ENCODE results near the gene LRRC58. TPM values are rescaled to one million over a fixed set of nuclear protein-coding genes. Genes with fewer than 3 reads are reported as not detected.
A peak's percentile ranks its signal among the peaks of the same experiment; 100 is the strongest.

LRRC58 gene
- total RNA-seq, 1 donor from 2014 or later: 28.0 TPM

DNA sequence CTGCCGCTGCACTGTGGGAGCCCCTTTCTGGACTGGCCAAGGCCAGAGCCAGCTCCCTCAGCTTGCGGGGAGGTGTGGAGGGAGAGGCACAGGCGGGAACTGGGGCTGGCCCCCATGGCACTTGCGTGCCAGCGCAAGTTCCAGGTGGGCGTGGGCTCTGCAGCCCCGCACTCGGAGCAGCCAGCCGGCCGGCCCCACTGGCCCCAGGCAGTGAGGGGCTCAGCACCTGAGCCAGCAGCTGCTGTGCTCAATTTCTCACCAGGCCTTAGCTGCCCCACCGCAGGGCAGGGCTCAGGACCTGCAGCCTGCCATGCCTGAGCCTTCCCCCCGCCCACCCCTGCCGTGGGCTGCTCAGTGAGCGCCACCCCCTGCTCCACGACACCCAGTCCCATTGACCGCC lies 59.5 kb downstream of the LRRC58 start:
- Mint-ChIP-seq H3K36me3 (ENCODE audit: low read depth) (peaks cover 8% of the 10 kb centered on the region), H3K27ac (ENCODE audit: unreplicated experiment) (no peak overlapping the region), H3K4me1 (ENCODE audit: low read depth) (peaks cover 2% of the 10 kb centered on the region), H3K4me3 (ENCODE audit: unreplicated experiment) (no peak overlapping the region), H3K9me3 (ENCODE audit: low read depth) (peaks cover 28% of the 10 kb centered on the region), H3K27me3 (ENCODE audit: low read depth) (no peaks in the 10 kb centered on the region)
- TF ChIP-seq, protein P1, sequence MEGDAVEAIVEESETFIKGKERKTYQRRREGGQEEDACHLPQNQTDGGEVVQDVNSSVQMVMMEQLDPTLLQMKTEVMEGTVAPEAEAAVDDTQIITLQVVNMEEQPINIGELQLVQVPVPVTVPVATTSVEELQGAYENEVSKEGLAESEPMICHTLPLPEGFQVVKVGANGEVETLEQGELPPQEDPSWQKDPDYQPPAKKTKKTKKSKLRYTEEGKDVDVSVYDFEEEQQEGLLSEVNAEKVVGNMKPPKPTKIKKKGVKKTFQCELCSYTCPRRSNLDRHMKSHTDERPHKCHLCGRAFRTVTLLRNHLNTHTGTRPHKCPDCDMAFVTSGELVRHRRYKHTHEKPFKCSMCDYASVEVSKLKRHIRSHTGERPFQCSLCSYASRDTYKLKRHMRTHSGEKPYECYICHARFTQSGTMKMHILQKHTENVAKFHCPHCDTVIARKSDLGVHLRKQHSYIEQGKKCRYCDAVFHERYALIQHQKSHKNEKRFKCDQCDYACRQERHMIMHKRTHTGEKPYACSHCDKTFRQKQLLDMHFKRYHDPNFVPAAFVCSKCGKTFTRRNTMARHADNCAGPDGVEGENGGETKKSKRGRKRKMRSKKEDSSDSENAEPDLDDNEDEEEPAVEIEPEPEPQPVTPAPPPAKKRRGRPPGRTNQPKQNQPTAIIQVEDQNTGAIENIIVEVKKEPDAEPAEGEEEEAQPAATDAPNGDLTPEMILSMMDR (IDR thresholded peaks at IDR 0.05): no peak
- no peak for DNase-seq (ENCODE audit: low spot score)

DNA sequence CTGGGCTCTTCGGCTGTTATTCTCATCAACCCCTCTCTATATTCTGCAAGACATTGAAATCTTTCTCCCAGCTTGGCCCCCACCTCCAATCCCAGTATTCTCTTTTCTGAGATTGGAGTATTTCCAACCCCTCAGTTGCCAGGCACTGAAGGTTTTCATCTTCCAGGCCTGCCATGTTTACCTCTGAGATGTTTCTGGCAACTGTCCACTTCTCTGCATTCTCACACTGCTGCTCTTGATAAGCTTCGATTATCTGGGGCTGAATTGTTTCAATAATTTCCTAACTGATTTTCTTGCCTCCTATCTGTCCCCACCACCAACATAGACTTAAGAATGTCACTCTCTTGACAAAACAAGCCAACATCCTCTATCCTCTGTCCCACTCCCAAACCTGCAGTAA lies 62.7 kb downstream of the LRRC58 start:
- Mint-ChIP-seq H3K9me3 (ENCODE audit: low read depth) (peaks cover 2% of the 10 kb centered on the region), H3K4me3 (ENCODE audit: unreplicated experiment) (no peak overlapping the region), H3K4me1 (ENCODE audit: low read depth) (peaks cover 5% of the 10 kb centered on the region), H3K27ac (ENCODE audit: unreplicated experiment) (no peak overlapping the region), H3K27me3 (ENCODE audit: low read depth) (no peaks in the 10 kb centered on the region), H3K36me3 (ENCODE audit: low read depth) (no peaks in the 10 kb centered on the region)
- DNase-seq (ENCODE audit: low spot score): no peak
- TF ChIP-seq, protein P1 (IDR thresholded peaks at IDR 0.05): no peak

DNA sequence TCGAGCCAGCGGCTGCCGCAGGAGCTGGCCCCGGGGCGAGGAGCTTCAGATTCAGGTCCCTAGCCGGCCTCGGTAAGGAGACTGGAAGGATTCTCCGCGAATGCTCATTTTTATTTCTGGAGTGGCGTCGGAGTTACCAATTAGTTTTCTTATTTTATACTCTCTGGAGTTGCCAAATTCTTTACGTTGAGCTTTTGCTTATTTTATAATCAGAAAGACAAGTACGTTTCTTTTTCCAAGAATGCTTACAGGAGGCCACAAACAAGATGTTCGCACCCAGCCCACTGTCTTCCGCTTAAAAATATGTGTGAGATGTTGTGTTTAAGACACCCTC lies 63.7 kb downstream of the LRRC58 start:
- Mint-ChIP-seq H3K4me1 (ENCODE audit: low read depth) (peaks cover 5% of the 10 kb centered on the region), H3K4me3 (ENCODE audit: unreplicated experiment) (peak overlapping the region; percentile 42), H3K36me3 (ENCODE audit: low read depth) (peaks cover 2% of the 10 kb centered on the region), H3K9me3 (ENCODE audit: low read depth) (no peaks in the 10 kb centered on the region), H3K27me3 (ENCODE audit: low read depth) (no peaks in the 10 kb centered on the region), H3K27ac (ENCODE audit: unreplicated experiment) (no peak overlapping the region)
- TF ChIP-seq, protein P1 (IDR thresholded peaks at IDR 0.05): no peak
- DNase-seq (ENCODE audit: low spot score): no peak

DNA sequence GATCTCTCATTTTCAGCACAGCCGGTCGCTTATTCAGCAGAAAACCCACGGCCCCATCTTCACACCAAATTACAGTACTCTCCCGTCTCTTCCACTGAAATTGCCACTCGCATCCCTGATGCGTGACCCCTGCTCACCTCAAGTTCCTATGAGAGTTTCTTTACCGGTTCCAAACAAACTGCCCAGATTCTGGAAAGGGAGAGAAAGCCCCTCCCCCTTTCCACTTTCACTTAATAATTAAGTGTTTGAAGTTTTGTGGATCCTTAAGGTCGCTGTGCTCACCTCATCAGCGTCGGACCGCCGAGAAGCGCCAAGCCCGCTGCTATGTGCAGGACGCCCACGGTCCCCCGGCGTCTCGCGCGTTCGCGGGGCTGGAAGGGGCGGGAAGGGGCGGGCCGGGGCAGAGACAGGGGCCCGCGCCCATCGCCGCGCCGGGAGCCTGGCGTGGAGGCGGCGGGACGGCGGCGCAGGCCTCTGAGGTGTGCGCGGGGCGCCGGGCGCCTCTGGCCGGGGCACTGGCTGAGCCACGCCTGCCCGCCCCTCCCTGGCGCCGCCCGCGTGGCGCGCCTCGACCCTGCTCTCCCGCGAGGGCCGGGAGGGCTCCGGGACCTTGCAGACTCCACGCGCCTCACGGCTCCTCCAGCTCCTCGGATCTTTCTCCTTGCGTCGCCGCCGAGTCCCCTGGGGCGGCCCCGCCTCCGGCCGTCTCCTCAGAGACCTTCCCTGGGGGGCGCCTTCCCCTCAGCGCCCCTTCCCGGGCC lies 64.2 kb downstream of the LRRC58 start, which contains the start of gene GPR156:
TSS of gene GPR156 (minus strand) at position 476 of the 761 bp plus-strand sequence. CDS start 41,124 bp downstream, outside the sequence.
- Mint-ChIP-seq H3K4me3 (ENCODE audit: unreplicated experiment) (peak within 1 kb of the TSS; percentile 71), H3K27ac (ENCODE audit: unreplicated experiment) (no peak within 1 kb of the TSS), H3K27me3 (ENCODE audit: low read depth) (no peaks in the 10 kb centered on the region), H3K9me3 (ENCODE audit: low read depth) (no peaks in the 10 kb centered on the region), H3K4me1 (ENCODE audit: low read depth) (peaks cover 5% of the 10 kb centered on the region), H3K36me3 (ENCODE audit: low read depth) (peaks cover 2% of the 10 kb centered on the region)
- TF ChIP-seq, protein P1 (IDR thresholded peaks at IDR 0.05): peak; percentile 50
- DNase-seq (ENCODE audit: low spot score): no peak

DNA sequence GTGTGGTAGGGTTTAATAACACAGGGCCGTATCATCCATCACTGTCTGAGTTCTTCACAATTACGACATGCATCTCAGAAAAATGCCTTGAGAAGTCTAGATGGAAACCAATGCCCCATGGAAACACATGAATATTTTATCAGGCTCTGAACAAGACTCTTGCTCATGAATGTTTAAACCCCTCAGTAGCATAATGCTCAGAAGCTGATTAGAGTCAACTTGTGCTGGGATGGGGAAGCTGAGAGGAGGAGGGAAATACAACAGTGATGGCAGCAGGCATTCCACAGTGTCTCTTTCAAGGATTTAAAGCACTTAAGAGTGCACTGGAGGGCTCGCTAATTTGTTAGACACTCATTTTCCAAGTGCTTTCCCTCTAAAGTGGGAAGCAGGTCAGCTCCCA lies 67.9 kb downstream of the LRRC58 start:
- Mint-ChIP-seq H3K9me3 (ENCODE audit: low read depth) (peaks cover 3% of the 10 kb centered on the region), H3K36me3 (ENCODE audit: low read depth) (peaks cover 3% of the 10 kb centered on the region), H3K27ac (ENCODE audit: unreplicated experiment) (no peak overlapping the region), H3K4me1 (ENCODE audit: low read depth) (peaks cover 5% of the 10 kb centered on the region), H3K27me3 (ENCODE audit: low read depth) (peaks cover 4% of the 10 kb centered on the region), H3K4me3 (ENCODE audit: unreplicated experiment) (no peak overlapping the region)
- TF ChIP-seq, protein P1 (IDR thresholded peaks at IDR 0.05): no peak
- no peak for DNase-seq (ENCODE audit: low spot score)

Measured in chondrocyte (in vitro differentiated cells).